ENCODE data around the gene NSD2.

NSD2 gene

GRCh38 chr4:1971456-1972200 lies 100.4 kb downstream of the NSD2 start:
- no peak overlapping the region for H3K4me3 ChIP-seq (replicated peaks in 1 of 2; ENCODE audit: low read depth in 2 of 2, low read length in 2 of 2)
- TF ChIP-seq, protein P1, sequence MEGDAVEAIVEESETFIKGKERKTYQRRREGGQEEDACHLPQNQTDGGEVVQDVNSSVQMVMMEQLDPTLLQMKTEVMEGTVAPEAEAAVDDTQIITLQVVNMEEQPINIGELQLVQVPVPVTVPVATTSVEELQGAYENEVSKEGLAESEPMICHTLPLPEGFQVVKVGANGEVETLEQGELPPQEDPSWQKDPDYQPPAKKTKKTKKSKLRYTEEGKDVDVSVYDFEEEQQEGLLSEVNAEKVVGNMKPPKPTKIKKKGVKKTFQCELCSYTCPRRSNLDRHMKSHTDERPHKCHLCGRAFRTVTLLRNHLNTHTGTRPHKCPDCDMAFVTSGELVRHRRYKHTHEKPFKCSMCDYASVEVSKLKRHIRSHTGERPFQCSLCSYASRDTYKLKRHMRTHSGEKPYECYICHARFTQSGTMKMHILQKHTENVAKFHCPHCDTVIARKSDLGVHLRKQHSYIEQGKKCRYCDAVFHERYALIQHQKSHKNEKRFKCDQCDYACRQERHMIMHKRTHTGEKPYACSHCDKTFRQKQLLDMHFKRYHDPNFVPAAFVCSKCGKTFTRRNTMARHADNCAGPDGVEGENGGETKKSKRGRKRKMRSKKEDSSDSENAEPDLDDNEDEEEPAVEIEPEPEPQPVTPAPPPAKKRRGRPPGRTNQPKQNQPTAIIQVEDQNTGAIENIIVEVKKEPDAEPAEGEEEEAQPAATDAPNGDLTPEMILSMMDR (IDR thresholded peaks at IDR 0.05; ENCODE audit: low read depth, low read length): no peak
- no peak for DNase-seq (ENCODE audit: low read depth in 2 of 2)

DNA sequence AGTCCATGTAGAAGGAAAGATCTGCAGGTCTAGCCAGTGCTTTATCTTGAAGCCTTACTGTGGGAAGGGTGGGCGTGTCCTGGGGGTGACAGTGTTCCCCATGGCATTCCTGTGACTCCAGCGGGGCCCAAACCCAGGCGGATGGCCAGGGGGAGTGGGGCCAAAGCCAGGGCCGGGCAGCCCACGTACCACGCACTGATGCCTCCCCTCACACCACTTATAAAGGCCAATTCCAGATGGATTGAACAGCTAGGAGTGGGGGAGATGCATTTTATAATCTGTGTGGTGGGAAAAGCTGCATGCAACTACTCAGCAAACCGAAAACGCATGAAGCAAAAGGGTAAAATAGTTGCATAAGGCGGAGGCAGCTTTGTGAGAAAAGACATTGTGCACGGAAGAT lies 101.2 kb downstream of the NSD2 start:
- TF ChIP-seq, protein P1 (IDR thresholded peaks at IDR 0.05; ENCODE audit: low read depth, low read length): no peak
- no peak for DNase-seq (ENCODE audit: low read depth in 2 of 2)
- no peak overlapping the region for H3K4me3 ChIP-seq (replicated peaks in 1 of 2; ENCODE audit: low read depth in 2 of 2, low read length in 2 of 2)

- TF ChIP-seq, protein P1 (IDR thresholded peaks at IDR 0.05; ENCODE audit: low read depth, low read length): no peak
- no peak for DNase-seq (ENCODE audit: low read depth in 2 of 2)
These were observed 102.0 kb downstream of the NSD2 start for GRCh38 chr4:1973218-1973617.

GRCh38 chr4:1973661-1974060 lies 102.5 kb downstream of the NSD2 start:
- DNase-seq (ENCODE audit: low read depth in 2 of 2): no peak
- TF ChIP-seq, protein P1 (IDR thresholded peaks at IDR 0.05; ENCODE audit: low read depth, low read length): no peak
- no peak overlapping the region for H3K4me3 ChIP-seq (replicated peaks in 1 of 2; ENCODE audit: low read depth in 2 of 2, low read length in 2 of 2)

More at GRCh38 chr4:1973218-1973617, 102.0 kb downstream of the NSD2 start:
- no peak overlapping the region for H3K4me3 ChIP-seq (replicated peaks in 1 of 2; ENCODE audit: low read depth in 2 of 2, low read length in 2 of 2)

DNA sequence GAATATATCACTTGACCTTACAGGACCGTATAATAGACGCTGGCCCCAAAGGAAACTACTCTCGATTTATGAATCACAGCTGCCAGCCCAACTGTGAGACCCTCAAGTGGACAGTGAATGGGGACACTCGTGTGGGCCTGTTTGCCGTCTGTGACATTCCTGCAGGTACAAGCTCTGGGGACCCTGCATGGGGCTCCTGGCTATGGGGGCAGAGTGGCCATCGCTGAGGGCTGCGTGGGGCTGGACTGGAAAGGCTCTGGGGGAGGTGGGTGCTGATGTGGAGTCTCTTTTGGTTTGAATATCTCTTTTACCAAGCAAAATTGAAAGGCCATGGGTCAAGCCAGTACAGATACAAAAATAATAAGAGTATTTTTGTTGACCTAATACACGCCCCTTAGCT lies 103.6 kb downstream of the NSD2 start:
- H3K4me3 ChIP-seq (replicated peaks in 1 of 2; ENCODE audit: low read depth in 2 of 2, low read length in 2 of 2): no peak overlapping the region
- TF ChIP-seq, protein P1 (IDR thresholded peaks at IDR 0.05; ENCODE audit: low read depth, low read length): no peak
- DNase-seq (ENCODE audit: low read depth in 2 of 2): no peak

DNA sequence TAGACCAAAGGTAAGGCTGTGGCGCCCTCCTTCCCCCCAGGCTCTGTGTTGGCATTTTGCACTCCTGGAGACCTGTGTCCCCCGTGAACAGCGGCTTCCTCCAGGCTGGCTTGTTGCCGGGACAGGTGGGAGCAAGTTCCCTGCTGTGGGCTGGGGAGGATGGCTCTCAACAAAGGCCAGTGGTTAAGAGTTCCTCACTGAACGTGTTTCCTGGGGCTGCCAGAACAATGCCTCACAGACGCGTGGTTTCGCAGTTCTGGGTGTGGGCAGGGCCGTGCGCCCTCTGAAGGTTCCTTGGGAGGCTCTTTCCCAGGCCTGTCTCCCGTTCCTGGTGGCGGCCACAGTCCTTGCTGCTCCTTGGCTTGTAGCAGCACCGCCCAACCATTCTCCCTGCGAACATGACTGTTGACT lies 104.2 kb downstream of the NSD2 start:
- TF ChIP-seq, protein P1 (IDR thresholded peaks at IDR 0.05; ENCODE audit: low read depth, low read length): no peak
- no peak for DNase-seq (ENCODE audit: low read depth in 2 of 2)
- H3K4me3 ChIP-seq (replicated peaks in 1 of 2; ENCODE audit: low read depth in 2 of 2, low read length in 2 of 2): no peak overlapping the region

- no peak for DNase-seq (ENCODE audit: low read depth in 2 of 2)
- no peak overlapping the region for H3K4me3 ChIP-seq (replicated peaks in 1 of 2; ENCODE audit: low read depth in 2 of 2, low read length in 2 of 2)
- TF ChIP-seq, protein P1 (IDR thresholded peaks at IDR 0.05; ENCODE audit: low read depth, low read length): no peak
These were observed 104.7 kb downstream of the NSD2 start for GRCh38 chr4:1975880-1976279.
